Muscle of back (tissue), 11 donors: ENCODE measurements around the gene STAMBP. TPM values are rescaled to one million over a fixed set of nuclear protein-coding genes. Genes with fewer than 3 reads are reported as not detected.
"Not testable (repeated sequence)": the region's sequence is repeated elsewhere in the genome, so short reads cannot be mapped to it uniquely, and the experiment has no call there.

Experiments
- DNase-seq, 3 donors: peaks; one replicate each; pipeline versions ENCODE4 v3.0.0 to v3.0.0-alpha.2; 2013
- polyA plus RNA-seq, 10 donors: library from polyadenylated mRNA; unstranded; fragments of 120-200 nt; gene quantifications; one replicate each; pipeline ENCODE4 v1.2.1, GENCODE V29; 2013; ENCODE audit not compliant: insufficient read length in 10 of 10

STAMBP gene
- polyA plus RNA-seq, 10 donors, result 33.9 to 51.4 (median 40.0) TPM

DNA sequence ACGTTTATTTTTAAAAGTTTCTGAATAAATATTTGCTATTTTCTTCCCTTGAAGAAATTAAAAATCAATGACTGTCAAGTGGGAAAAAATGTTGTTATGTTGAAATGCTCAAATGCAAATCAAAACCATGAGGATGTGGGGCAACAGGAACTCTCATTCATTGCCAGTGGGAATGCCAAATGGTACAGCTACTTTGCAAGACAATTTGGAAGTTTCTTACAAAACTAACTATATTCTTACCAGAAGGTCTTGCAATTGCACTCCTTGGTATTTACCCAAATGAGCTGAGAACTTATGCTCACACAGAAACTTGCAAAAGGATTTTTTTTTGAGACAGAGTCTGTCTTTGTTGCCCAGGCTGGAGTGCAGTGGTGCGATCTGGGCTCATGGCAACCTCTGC lies 56.6 kb downstream of the STAMBP start:
- no peak for DNase-seq

- DNase-seq, result no peak
These were observed 57.6 kb downstream of the STAMBP start for GRCh38 chr2:73886357-73886756.

- not testable (repeated sequence) for DNase-seq
These were observed 59.0 kb downstream of the STAMBP start for GRCh38 chr2:73887596-73888353.

DNA sequence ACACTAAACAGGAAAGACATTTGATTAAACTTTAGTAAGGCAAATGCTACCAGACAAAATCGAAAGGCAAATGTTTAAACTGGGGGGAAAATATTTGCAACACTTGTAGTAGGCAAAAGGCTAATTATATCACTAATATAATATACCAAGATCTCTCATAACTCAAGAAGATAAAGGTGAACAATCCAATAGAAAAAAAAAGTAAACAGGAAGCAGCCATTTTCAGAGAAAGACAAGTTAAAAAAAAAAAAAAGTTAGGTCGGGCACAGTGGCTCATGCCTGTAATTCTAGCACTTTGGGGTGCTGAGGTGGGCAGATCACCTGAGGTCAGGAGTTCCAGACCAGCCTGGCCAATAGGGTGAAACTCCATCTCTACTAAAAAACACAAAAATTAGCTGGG lies 59.6 kb downstream of the STAMBP start:
- no peak for DNase-seq

- peak in 1 of 3 donors; percentile 34 for DNase-seq
These were observed 60.4 kb downstream of the STAMBP start for GRCh38 chr2:73889206-73889605.

GRCh38 chr2:73890301-73891092 lies 61.7 kb downstream of the STAMBP start:
- no peak for DNase-seq

DNA sequence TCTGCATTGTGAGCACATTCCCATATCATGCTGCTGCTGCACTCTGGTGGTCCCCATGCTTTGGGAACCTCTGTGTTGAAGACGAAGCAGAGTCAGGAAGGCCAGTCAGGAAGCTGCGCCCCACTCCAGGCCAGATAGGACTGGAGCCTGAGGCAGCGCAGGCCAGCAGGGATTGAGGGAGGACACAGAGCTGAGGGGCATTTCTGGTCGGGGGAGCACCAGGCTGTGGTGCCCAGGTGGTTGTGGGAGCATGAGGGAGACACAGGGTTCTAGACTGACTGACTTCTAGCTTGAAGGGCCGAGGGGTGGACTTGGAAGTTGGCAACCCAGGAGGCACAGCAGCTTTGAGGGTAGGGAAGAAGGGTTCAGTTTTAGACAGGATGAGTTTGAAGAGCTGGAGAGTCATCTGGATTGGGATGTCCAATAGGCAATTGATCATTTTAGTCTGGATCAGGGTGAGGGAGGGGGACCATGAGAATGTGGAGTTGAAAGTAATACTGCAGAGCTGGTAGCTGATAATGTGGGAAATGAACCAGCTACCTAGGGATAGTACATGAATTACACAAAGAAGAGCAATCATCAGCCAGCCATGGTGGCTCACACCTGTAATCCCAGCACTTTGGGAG lies 62.6 kb downstream of the STAMBP start:
- no peak for DNase-seq

- peak in 1 of 3 donors; percentile 16 for DNase-seq
These were observed 64.0 kb downstream of the STAMBP start, which contains the start of gene ACTG2 for GRCh38 chr2:73892631-73893329. Gene ACTG2 (plus strand): TSS chr2:73893008. CDS start chr2:73901312, 8,304 bp downstream.

DNA sequence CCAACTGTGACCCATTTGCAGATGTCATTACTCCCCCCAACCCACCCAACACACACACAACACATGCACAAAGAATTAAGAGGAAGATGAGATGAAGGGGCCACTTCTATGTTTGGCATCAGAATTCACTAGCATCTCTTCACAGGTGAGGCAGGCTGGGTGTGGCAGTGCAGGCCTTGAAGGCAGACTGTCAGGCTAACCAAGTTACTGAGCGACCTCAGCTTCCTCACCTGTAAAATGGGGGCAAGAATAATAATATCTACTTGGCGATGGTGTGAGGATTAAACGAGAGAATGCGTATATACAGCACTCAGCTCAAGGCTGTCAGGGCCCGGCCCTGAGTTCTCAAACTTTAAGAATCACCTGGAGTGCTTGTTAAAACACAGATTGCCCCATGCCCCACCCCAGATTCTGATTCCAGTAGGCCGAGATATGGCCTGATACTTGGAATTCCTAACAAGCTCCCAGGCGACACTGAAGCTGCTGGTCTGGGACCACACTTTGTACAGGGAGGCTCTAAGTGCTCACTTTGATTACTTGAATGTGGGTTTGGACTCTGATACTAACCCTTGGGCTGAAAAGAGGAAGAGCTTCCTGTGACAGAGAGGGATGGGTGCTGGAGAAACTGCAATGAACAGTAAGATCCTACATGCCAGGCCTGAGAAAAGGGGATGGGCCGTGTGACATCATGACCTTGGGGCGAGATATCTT lies 65.2 kb downstream of the STAMBP start:
- no peak for DNase-seq

DNA sequence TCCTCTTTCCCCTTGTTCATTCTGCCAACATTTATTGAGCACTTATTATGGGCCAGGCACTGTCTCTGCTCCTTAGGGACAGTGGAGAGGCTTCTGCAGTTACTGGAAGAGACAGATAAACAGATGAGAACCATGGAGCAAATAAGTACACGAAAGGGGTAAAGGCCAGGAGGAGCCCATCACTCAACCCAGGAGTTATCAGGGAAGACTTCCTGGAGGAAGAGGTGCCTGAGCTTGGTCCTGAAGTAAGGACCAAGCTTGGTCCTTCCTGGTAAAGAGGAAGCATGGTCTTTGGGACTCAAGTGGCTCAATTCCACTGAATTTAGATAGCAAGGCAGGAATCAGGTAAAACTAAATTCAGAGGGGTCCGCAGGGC lies 65.7 kb downstream of the STAMBP start:
- DNase-seq, result no peak

GRCh38 chr2:73894877-73895276 lies 66.1 kb downstream of the STAMBP start:
- no peak for DNase-seq

DNA sequence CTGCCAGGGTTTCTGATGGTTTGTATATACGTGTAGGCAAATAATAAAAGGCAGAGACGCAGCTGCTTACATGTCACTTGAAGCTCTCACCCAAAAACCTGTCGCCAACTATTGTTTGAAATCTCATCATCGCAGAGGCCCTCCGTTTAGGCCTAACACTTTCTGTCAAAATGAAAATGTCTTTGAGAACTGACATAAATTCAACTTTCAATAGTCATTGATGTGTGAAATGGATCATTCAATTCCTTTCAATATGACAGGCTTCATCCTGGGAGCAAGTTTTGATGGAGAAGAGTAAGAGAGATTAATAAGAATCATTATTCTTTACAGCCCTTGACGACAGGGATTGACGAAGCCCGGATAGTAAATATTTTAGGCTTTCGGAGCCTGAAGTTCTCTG lies 66.7 kb downstream of the STAMBP start:
- DNase-seq, result no peak

- DNase-seq, result peak; percentile 32 to 81 (median 48)
These were observed 67.8 kb downstream of the STAMBP start for GRCh38 chr2:73896362-73897239.

DNA sequence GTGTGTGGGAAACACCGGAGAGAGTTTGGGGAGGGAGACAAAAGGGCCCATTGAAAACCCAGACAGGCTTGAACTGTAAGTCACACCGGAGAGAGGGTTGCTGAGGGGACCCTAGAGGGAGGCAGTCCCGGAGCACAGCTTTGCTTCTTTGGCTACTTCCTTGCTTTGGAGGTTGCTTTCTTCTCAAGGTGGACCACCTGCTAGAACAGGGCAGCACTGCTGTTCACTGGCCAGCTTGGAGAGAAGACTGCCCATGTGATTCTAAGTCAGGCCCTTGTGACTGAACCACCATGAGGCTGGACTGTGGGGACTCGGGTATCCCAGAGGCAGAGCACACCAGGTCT lies 68.5 kb downstream of the STAMBP start:
- DNase-seq, result no peak

GRCh38 chr2:73897934-73898333 lies 69.2 kb downstream of the STAMBP start:
- no peak for DNase-seq

DNA sequence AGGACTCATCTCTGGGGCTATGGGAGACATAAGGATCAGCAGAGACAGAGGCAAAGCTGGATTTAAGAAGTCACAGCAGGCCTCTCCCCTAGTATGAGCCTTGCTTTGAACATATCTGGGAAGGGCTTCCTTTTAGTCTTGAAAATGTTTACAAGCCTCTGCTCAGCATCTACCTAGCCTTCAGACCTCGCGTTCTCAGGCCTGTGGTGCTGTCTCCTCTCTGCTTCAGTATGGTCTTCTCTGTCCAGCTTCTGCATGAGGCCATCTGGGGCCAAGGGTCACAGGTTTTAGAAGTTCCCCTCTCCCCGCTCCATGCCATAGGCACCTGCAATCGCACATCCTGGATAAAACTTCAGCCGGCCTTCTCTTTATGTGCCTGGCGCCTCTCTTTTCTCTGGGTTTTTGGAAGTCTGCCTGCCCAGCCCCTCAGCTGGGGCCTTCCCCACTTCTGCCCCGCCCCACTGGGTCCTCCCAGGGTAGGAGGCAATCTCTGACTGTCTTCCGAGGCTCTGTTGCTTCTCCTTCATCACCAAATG lies 71.1 kb downstream of the STAMBP start:
- no peak for DNase-seq

DNA sequence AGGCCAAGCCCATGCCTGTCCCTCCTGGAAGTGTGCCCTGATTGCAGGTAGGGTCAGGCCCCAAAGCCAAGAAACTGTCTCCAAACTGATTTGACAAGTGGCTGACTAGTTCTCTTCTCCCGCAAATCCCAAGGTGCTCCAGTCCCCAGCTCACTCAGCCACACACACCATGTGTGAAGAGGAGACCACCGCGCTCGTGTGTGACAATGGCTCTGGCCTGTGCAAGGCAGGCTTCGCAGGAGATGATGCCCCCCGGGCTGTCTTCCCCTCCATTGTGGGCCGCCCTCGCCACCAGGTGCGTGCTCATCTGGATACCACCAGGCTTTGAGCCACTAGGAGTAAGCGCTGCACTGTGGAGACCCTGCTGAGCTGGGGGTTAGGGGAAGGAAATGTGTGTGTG lies 72.4 kb downstream of the STAMBP start:
- no peak for DNase-seq

DNA sequence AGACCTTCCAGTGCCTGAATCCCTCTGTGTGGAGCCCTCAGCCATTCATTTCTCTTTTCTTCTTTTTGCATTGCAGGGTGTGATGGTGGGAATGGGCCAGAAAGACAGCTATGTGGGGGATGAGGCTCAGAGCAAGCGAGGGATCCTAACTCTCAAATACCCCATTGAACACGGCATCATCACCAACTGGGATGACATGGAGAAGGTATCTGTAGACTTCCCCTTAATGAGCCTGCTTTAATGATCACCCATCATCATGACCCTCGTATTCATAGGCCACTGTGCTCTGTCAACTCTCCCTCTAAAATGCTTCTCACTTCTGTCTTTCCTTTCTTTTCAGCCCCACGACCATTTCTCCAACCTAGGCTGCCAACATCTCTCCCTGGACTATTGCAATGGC lies 73.5 kb downstream of the STAMBP start:
- no peak for DNase-seq

DNA sequence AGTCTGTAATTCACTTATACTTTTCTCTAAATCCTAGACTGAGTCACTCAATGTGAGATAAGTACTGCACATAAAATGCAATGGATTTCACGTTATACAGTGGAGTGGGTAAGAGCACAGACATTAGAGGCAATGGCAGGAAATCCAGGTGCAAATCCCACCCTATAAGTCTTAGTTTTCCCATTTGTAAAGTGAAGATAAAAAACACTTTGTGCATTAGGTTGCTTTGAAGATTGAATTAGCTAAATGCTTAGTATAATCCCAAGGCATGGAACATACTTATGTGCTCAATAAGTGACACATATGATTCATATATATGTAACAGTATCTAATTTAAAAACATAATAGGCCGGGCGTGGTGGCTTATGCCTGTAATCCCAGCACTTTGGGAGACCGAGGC lies 74.6 kb downstream of the STAMBP start:
- no peak for DNase-seq

GRCh38 chr2:73903949-73904613 lies 75.3 kb downstream of the STAMBP start:
- not testable (repeated sequence) for DNase-seq
